DMS53 treated with DMSO at 0.1 percent for 48 hours (cell line): ENCODE measurements around the gene ELAVL1.

Experiments
- DNase-seq: peaks from one replicate; lab custom pipeline; 2025; ENCODE audit not compliant: unreplicated experiment; lab: John Stamatoyannopoulos, UW

The ELAVL1 gene

GRCh38 chr19:7913652-7914051, 91.8 kb downstream of the ELAVL1 start:
- no peak for DNase-seq

GRCh38 chr19:7912697-7913564, 92.5 kb downstream of the ELAVL1 start:
- DNase-seq: no peak

GRCh38 chr19:7912144-7912696, 93.2 kb downstream of the ELAVL1 start:
- DNase-seq: no peak

- DNase-seq: no peak
Measured at GRCh38 chr19:7911508-7912143, 93.8 kb downstream of the ELAVL1 start.

GRCh38 chr19:7910321-7911161, 94.9 kb downstream of the ELAVL1 start:
- no peak for DNase-seq

- no peak for DNase-seq
Measured at GRCh38 chr19:7909471-7910067, 95.9 kb downstream of the ELAVL1 start.

GRCh38 chr19:7908742-7909461, 96.5 kb downstream of the ELAVL1 start:
- no peak for DNase-seq
